BE2C (cell line): ENCODE measurements around the gene PPFIBP1.
"Not testable (repeated sequence)": the region's sequence is repeated elsewhere in the genome, so short reads cannot be mapped to it uniquely, and the experiment has no call there.

ENCODE experiments used
- DNase-seq: peaks from one replicate; pipeline ENCODE4 v3.0.0-alpha.2; 2020
- H3K27me3 ChIP-seq: fragments of 250-450 bp; sonication (Bioruptor Pico); 2 replicates; pipeline ENCODE4 v1.5.1; 2020; ENCODE audit warnings: mild to moderate bottlenecking
- H3K36me3 ChIP-seq: fragments of 250-450 bp; sonication (Bioruptor Pico); 2 replicates; pipeline ENCODE4 v1.5.1; 2020; ENCODE audit warnings: mild to moderate bottlenecking
- H3K4me1 ChIP-seq: fragments of 250-450 bp; sonication (Bioruptor Pico); 2 replicates; pipeline ENCODE4 v1.5.1; 2020
- H3K4me3 ChIP-seq: 2 replicates; pipeline ENCODE4 v1.5.1; 2011; ENCODE audit warnings: low read depth, low read length
- H3K9me3 ChIP-seq: fragments of 250-450 bp; sonication (Bioruptor Pico); 2 replicates; pipeline ENCODE4 v1.5.1; 2020
- TF ChIP-seq, protein P1 (sequence below): IDR thresholded peaks from 2 replicates; pipeline ENCODE4 v1.5.1; 2012; ENCODE audit warnings: mild to moderate bottlenecking, low read depth, low read length

Gene PPFIBP1

DNA sequence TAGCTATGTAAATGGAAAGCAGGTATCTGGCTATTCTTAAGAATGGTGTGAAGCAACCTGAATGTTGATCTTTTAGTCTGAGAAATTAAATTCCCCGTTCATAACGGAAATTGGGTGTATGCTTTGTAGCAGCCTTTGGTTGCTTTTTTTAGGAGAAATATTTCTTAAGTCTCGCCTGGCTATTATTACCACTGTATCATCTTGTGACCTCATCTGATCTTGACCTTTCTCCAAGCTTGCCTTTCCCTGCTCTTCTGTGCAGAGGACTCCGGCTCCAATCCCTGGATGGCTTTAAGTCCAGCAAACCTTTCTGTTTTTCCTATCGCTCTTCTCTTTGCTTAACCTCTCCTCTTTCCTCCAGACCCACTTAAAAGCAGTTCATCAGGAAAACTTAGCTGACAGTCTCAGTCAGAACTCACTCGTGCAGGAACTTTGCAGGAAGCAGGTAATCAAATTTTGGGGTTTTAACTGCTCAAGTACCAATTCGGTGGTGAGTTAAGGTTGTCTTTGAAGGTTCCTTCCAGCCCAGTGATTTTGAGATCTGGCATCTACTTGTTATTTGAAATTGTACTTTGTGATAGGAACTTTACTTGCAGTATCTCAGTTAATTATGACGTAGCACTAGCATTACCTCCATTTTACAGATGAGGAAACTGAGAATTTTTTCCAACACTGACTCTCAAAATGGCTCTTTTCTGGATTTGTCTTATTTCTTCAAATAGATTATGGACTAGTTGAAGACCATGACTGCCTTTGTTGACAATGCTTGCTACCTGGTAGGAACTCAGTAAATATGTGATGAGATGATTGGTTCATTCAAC lies 14.1 kb downstream of the PPFIBP1 start:
- Histone ChIP-seq H3K4me1 (peaks cover 5% of the 10 kb centered on the region; the same call in 1 of the 2 replicates), H3K27me3 (no peaks in the 10 kb centered on the region), H3K36me3 (no peaks in the 10 kb centered on the region; the same call in 1 of the 2 replicates), H3K9me3 (no peaks in the 10 kb centered on the region), H3K4me3 (no peak overlapping the region)
- TF ChIP-seq, protein P1, sequence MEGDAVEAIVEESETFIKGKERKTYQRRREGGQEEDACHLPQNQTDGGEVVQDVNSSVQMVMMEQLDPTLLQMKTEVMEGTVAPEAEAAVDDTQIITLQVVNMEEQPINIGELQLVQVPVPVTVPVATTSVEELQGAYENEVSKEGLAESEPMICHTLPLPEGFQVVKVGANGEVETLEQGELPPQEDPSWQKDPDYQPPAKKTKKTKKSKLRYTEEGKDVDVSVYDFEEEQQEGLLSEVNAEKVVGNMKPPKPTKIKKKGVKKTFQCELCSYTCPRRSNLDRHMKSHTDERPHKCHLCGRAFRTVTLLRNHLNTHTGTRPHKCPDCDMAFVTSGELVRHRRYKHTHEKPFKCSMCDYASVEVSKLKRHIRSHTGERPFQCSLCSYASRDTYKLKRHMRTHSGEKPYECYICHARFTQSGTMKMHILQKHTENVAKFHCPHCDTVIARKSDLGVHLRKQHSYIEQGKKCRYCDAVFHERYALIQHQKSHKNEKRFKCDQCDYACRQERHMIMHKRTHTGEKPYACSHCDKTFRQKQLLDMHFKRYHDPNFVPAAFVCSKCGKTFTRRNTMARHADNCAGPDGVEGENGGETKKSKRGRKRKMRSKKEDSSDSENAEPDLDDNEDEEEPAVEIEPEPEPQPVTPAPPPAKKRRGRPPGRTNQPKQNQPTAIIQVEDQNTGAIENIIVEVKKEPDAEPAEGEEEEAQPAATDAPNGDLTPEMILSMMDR = no peak
- no peak for DNase-seq

DNA sequence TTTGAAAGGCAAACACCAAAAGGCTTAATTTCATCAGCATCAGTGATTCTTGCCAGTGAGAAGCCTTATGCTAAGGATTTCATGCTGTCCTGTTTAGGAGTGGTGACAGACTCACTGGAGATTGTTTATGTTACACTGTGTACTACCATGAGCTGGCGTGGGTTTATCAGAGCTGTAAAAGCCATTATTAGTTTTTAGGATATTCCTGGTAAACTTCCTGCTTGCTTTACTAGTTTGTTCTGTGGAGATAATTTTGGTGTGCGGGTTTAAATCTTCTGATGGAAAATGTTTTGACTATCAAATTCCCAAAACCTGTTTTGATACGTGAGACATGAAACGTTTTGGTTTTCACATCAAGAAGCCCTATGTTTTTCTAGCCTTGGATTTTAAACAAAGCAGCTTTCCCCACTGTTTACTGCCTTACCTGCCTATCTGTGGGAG lies 15.2 kb downstream of the PPFIBP1 start:
- TF ChIP-seq, protein P1 = no peak

DNA sequence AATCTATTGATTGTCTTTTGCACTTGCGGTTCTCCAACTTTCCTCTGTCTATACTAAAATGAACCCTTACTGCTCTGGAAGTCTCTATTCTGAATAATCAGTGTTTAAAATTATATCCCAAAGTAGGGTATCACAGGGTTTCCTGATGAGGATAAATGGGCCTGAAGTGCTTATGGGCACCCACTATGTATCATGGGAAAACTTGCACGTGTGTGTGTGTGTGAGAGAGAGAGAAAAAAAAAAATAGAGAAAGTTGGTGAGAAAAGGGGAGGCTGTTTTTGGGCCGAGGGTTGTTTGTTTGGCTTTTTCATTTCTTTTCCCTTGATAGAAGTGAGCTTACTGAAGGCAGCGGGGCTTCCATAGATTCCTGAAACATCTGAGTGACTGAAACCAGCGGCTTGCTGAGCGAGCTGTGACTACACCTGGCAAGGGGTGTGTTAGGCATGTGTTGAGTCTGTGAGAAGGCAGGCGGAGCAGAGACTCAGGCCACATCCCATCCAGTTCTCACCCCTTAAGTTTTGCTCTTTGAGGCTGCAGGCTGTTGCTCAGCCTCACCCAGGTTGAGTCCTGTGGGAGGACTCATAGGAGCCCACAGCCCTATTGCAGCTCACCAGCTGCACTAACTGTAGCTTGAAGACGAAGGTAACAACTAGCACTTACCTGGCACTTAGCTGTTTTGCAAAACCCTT lies 17.2 kb downstream of the PPFIBP1 start:
- TF ChIP-seq, protein P1 = no peak
- no peak for DNase-seq
- peaks cover 5% of the 10 kb centered on the region; the same call in 1 of the 2 replicates for H3K4me1 ChIP-seq
- H3K36me3 ChIP-seq = no peaks in the 10 kb centered on the region; the same call in 1 of the 2 replicates
- H3K4me3 ChIP-seq = no peak overlapping the region
- H3K9me3 ChIP-seq = no peaks in the 10 kb centered on the region
- H3K27me3 ChIP-seq = no peaks in the 10 kb centered on the region

More for the DNA sequence above, 15.2 kb downstream of the PPFIBP1 start:
- Histone ChIP-seq H3K9me3 (no peaks in the 10 kb centered on the region), H3K27me3 (no peaks in the 10 kb centered on the region), H3K36me3 (no peaks in the 10 kb centered on the region; the same call in none of the 2 replicates), H3K4me3 (no peak overlapping the region), H3K4me1 (peaks cover 5% of the 10 kb centered on the region; the same call in 1 of the 2 replicates)
- no peak for DNase-seq

DNA sequence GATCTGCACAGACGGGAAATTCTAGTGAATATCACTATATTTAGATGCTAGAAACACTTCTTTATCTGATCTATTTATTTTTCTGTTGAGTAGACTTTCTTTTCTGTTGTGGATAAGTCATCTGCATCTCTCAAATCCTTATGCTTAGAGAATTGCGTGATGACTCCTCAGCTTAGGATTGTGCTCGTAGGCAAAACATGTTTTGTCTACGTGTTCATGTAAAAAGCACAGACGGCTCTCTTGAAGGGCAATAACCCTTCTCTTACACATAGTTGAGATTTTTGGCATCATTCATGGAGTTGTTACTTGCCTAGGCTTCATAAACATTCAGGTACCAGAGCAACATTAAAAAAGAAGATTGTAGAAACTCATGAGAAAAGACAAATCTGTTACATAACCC lies 18.6 kb downstream of the PPFIBP1 start:
- DNase-seq = no peak
- H3K4me3 ChIP-seq = no peak overlapping the region
- peaks cover 5% of the 10 kb centered on the region; the same call in 1 of the 2 replicates for H3K4me1 ChIP-seq
- TF ChIP-seq, protein P1 = no peak
- H3K36me3 ChIP-seq = no peaks in the 10 kb centered on the region; the same call in 1 of the 2 replicates
- no peaks in the 10 kb centered on the region for H3K27me3 ChIP-seq
- no peaks in the 10 kb centered on the region for H3K9me3 ChIP-seq

DNA sequence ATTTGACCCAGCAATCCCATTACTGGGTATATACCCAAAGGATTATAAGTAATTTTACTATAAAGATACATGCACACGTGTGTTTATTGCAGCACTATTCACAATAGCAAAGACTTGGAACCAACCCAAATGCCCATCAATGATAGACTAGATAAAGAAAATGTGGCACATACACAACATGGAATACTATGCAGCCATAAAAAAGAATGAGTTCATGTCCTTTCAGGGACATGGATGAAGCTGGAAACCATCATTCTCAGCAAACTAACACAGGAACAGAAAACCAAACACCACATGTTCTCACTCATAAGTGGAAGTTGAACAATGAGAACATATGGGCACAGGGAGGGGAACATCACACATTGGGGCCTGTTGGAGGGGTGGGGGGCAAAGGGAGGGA lies 20.9 kb downstream of the PPFIBP1 start:
- not testable (repeated sequence) for H3K4me1 ChIP-seq, H3K27me3 ChIP-seq, H3K4me3 ChIP-seq, H3K9me3 ChIP-seq, DNase-seq, H3K36me3 ChIP-seq

DNA sequence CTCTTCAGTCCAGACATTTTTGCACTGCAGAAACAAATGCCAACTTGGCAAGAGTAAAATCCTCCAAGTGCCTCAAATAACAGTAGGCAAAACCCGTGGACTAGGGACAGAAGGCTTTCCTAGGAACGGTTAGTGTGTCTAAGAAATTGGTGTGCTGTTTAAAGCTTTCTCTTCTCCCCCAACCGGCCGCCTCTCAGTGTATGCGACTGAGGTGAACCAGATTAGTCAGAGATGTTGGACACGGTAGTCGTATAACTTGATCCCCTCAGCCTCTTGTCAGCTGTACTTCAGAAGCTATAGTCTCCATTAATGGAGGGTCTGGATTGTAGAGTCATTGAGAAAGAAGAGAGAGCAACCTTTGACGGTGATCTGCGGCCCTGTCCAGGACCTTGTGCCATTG lies 21.7 kb downstream of the PPFIBP1 start:
- Histone ChIP-seq H3K4me3 (no peak overlapping the region), H3K4me1 (peaks cover 8% of the 10 kb centered on the region)
- TF ChIP-seq, protein P1 = no peak

More for the DNA sequence above, 21.7 kb downstream of the PPFIBP1 start:
- Histone ChIP-seq H3K36me3 (no peaks in the 10 kb centered on the region; the same call in 1 of the 2 replicates), H3K9me3 (no peaks in the 10 kb centered on the region), H3K27me3 (no peaks in the 10 kb centered on the region)
- DNase-seq = no peak
